ENCODE measurements around the gene SKIDA1. TPM values are rescaled to one million over a fixed set of nuclear protein-coding genes. Genes with fewer than 3 reads are reported as not detected.

Gene SKIDA1
- total and polyA plus RNA-seq, 2 experiments from 2014 or later, result 1.5 to 3.5 TPM

GRCh38 chr10:21519941-21520436, 5.5 kb downstream of the SKIDA1 start (continued):
- TF ChIP-seq CTCF (conservative IDR thresholded peaks at IDR 0.05; ENCODE audit: low read depth in 2 of 2) (no peak), ETS1 (IDR thresholded peaks at IDR 0.05) (no peak), ZNF114 (CRISPR knock-in tag; IDR thresholded peaks at IDR 0.05) (no peak), ZNF331 (CRISPR knock-in tag; IDR thresholded peaks at IDR 0.05; ENCODE audit: low read depth) (no peak)

- no peak for ATAC-seq
- H3K27ac Mint-ChIP-seq, result no peak overlapping the region
These were observed 6.0 kb downstream of the SKIDA1 start for GRCh38 chr10:21519397-21519933.

More at GRCh38 chr10:21519397-21519933, 6.0 kb downstream of the SKIDA1 start:
- Histone ChIP-seq H3K27ac (ENCODE audit: low read depth) (no peak overlapping the region), H3K36me3 (ENCODE audit: insufficient read depth) (no peaks in the 10 kb centered on the region), H3K4me2 (peak overlapping the region; percentile 79), H3K4me3 (peak overlapping the region; percentile 63), H3K4me1 (ENCODE audit: insufficient read depth) (peaks cover 76% of the 10 kb centered on the region), H3K27me3 (ENCODE audit: insufficient read depth) (peaks cover 57% of the 10 kb centered on the region), H3K79me2 (replicated peaks; ENCODE audit: insufficient read depth) (0 out of 2 replicates have a peak, but pooled peaks cover 1% of the 10 kb centered on the region), H2AFZ (no peak overlapping the region), H3F3A (replicated peaks; ENCODE audit: low read depth) (peaks cover 19% of the 10 kb centered on the region), H3K9me2 (ENCODE audit: insufficient read depth) (no peaks in the 10 kb centered on the region), H4K20me1 (replicated peaks; ENCODE audit: insufficient read depth) (no peaks in the 10 kb centered on the region; the same call in 1 of the 2 replicates)
- DNase-seq (ENCODE audit: low spot score), result no peak
- peaks cover 49% of the 10 kb centered on the region for H3K27me3 Mint-ChIP-seq (ENCODE audit: insufficient read depth, low read depth, poor library complexity)
- peak overlapping the region; percentile 89 for H3K4me3 Mint-ChIP-seq
- TF ChIP-seq EZH2phosphoT487 (IDR thresholded peaks at IDR 0.05; ENCODE audit: unreplicated experiment) (no peak), STAT1 (IDR thresholded peaks at IDR 0.05; ENCODE audit: unreplicated experiment) (no peak), ETS1 (IDR thresholded peaks at IDR 0.05) (no peak), EZH2 (IDR thresholded peaks at IDR 0.05; ENCODE audit: low read depth, unreplicated experiment) (no peak)
- H3K4me1 Mint-ChIP-seq, result peaks cover 79% of the 10 kb centered on the region
- no peaks in the 10 kb centered on the region for H3K36me3 Mint-ChIP-seq (ENCODE audit: low read depth)
- H3K9me3 Mint-ChIP-seq, result no peaks in the 10 kb centered on the region; the same call in 2 of the 3 replicates
